Lung microvascular endothelial cell (primary cell): ENCODE data around the gene BAZ1A. TPM values are rescaled to one million over a fixed set of nuclear protein-coding genes. Genes with fewer than 3 reads are reported as not detected.

ENCODE experiments used
- DNase-seq, 2 donors: peaks; one replicate each; pipeline versions ENCODE4 v3.0.0 to v3.0.0-alpha.2; 2010; ENCODE audit warnings: low read depth in 2 of 2
- total RNA-seq: library from RNA; depleted of rRNA; stranded (reverse); fragments of >200 nt; gene quantifications from 2 replicates; pipeline ENCODE4 v1.2.1, GENCODE V29; 2014

Gene BAZ1A
- total RNA-seq, 1 donor from 2014 or later = 30.2 TPM

- DNase-seq = no peak
These were observed 151.3 kb downstream of the BAZ1A start for GRCh38 chr14:34723867-34724266.

- DNase-seq = peak; percentile 56 to 66
These were observed 152.2 kb downstream of the BAZ1A start for GRCh38 chr14:34722723-34723545.

DNA sequence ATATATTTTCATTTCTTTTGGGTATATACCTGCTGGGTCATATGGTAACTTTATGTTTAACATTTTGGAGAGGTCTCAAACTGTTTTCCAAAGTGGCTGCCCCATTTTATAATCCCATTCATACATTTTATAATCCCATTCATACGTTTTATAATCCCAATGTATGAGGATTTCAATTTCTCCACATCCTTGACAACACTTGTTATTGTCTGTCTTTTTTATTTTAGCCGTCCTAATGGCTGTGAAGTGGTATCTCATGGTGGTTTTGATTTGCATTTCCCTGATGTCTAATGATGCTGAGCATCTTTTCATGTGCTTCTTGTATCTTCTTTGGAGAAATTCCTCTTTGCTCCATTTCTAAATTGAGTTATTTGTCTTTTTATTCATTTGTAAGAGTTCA lies 154.0 kb downstream of the BAZ1A start:
- DNase-seq = no peak

GRCh38 chr14:34718750-34719304 lies 156.3 kb downstream of the BAZ1A start:
- DNase-seq = peak in 1 of 2 donors; percentile 10

GRCh38 chr14:34715127-34715863 lies 159.9 kb downstream of the BAZ1A start:
- DNase-seq = no peak

DNA sequence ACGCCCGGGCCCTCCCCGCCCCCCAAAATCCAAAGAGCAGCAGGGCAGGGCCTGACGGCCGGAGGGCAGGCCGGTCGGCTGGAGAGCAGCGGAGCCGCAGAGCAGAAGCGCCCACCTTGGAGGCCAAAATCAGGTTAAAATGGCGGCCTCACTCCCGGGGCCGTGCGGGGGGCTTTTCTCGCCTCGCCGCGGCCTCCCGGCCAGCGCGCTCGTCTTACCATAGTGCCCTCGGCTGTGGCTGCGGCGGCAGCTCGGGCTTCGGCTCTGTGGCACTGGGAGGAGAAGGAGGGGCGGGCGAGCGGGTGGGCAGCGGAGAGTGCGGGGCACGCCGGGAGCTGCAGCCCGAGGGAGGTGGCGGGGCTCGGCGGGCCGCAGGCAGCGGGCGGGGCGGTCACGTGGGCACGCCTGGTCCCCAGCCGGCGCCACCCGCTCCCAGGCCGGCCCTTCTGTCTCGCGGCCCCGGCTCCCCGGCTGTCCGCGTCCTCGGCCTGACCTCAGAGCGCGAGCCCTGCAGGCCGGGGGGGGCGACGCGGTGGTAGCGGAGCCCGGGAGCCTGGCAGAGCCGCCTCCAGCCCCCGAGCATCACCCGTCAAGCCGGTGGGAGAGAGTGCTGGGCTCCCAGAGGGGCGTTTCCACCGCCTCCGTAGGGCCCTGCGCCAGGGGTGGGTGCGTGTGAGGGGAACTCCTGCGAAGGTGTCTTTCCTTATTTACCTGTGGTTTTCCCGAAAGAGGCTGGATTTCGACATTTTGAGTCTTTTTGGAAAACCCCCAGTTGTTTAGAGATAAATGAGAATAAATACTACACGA lies 160.6 kb downstream of the BAZ1A start, which contains the start of gene CFL2:
CFL2 (minus strand) TSS at position 274 of the 807 bp plus-strand sequence; CDS start at position 221, 53 bp downstream.
- peak; percentile 80 to 87 for DNase-seq

DNA sequence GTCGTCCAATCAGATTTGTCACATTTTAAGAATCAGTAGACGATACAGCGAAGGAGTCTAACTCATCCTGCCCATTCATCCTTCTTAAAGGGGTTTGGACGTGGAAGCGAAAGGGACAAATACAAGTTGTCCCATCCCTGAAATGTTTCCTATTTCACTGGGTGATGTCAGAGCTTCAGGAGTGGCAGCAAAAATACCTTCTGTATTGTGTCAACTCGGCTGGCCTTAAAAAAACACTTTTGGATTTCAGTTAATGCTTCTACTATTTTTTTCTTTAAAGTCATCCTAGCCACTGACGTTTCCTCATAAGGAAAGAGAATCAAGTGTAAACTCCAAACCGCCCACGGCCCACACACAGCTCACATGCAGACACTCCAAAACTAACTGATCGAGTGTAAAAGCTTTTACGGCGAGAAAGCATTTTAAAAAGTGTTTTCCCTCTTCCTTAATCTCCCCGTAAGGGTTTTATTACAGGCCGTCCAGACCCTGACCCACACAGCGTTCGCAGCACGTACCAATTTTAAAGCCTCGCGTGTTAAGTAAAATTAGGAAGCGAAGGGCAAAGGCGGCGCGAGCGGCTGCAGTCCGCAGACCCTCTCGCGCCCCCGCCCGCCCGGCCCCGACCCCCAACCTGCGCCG lies 161.4 kb downstream of the BAZ1A start:
- peak; percentile 65 to 68 for DNase-seq

GRCh38 chr14:34713122-34713680 lies 162.0 kb downstream of the BAZ1A start:
- DNase-seq = no peak

DNA sequence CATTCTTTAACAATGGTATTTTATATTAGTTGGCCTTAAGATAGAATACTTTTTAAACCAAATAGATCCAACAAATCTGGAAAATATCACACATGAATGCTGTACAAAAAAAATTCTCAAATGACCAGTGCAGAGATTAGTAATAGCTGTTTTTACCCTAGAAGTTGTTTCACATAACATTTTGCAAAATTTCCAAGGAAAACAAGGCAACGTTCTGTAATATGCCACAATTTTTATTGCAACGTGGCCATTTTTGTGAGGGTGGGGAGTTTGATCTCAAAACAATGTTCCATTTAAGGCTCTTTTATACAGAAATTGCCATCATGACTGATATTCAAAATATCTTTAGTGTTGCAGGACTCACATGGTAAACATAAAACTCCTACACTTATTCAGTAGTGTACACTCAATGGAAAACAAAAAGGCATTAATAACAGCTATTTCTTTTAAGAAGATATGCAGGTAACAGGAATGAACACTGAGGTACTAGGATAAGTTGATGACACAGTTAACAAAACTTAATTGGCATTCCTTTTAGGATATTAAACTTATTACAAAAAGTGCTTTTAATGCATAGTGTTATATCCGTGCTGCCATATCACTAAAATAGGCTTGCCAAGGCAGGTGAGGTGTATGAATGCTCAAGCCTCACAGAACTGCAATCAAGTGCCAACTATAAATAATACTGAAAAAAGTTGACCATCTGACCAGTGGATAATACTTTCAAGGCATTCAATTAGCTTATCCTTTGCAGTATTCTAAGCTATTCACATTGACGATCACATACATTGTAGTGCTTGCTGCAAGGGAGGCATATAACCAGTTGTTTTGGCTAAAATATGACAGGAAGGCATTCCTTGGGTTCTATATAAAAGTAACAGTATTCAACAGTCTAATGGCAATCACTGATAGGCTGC lies 163.1 kb downstream of the BAZ1A start:
- no peak for DNase-seq

DNA sequence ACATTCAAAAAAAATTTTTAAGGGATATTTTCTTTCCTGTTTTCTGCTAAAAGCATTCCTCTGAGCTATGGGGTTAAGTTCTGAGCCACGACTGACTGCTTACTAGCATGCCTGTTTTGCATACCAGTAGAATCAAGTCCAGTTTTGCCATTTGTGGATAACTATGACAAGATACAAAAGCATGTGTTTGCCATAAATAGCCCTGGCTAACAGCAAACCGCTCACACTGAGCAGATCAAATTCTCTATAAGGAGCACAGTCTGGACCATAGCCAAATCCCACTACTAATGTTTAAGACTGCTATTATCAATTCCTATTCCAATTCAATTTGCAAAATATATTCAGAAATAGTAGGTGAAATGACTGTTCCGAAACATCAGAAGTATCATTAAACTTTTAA lies 164.0 kb downstream of the BAZ1A start:
- peak; percentile 7 to 24 for DNase-seq

DNA sequence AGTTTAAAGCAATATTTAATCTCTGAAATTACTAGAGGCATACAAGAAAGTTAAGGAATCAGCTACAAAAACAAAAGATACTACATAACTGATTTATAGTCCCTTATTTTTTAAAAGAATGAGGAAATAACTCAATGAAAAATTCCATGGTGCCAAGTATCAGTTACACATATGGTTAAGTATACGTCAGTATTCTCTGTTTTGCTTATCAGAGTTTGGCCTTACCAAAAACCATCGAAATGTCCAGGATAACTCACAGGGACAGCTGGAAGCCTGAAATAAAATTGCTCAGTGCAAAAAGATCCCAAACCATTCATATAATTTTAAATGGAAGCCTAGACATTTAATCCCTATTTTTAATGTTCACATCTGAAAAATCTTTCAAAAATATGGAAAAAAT lies 164.4 kb downstream of the BAZ1A start:
- DNase-seq = no peak

GRCh38 chr14:34710006-34710405 lies 165.2 kb downstream of the BAZ1A start:
- peak in 1 of 2 donors; percentile 64 for DNase-seq

GRCh38 chr14:34707722-34708121 lies 167.4 kb downstream of the BAZ1A start:
- no peak for DNase-seq

Other genes starting within 250 kb of the BAZ1A start
- 57.9 and 64.9 TPM in 2 replicates for gene SNX6, start 245.2 kb downstream of the BAZ1A start, total RNA-seq
- gene CFL2, start 160.8 kb downstream of the BAZ1A start, total RNA-seq = 22.6 and 28.5 TPM in 2 replicates
- 44.9 and 51.0 TPM in 2 replicates for gene SRP54, start 107.6 kb upstream of the BAZ1A start, total RNA-seq
- 30.6 and 32.7 TPM in 2 replicates for gene FAM177A1, start 170.9 kb upstream of the BAZ1A start, total RNA-seq
- gene PPP2R3C, start 246.6 kb upstream of the BAZ1A start, total RNA-seq = 39.2 and 43.7 TPM in 2 replicates
- gene PRORP, start 247.2 kb upstream of the BAZ1A start, total RNA-seq = 19.4 and 23.1 TPM in 2 replicates